Adrenal gland (tissue), 12 donors: Measurements from ENCODE around the gene FAM3B. TPM values are rescaled to one million over a fixed set of nuclear protein-coding genes. Genes with fewer than 3 reads are reported as not detected.

ENCODE experiments used
- DNase-seq, 7 donors: peaks; one replicate each; pipeline ENCODE4 v3.0.0-alpha.2; 2019 to 2020
- H3K27ac ChIP-seq, 5 donors: fragments of 200-600 bp; sonication (generic) in 4 of 5; 1 replicate in 3 of 5; 2 replicates in 2 of 5; pipeline versions ENCODE4 v1.5.1 to v1.8.0; 2016 to 2020; ENCODE audit warnings: mild to moderate bottlenecking in 1 of 5
- H3K27me3 ChIP-seq: fragments of 200-600 bp; 2 replicates; pipeline ENCODE4 v1.8.0; 2021
- H3K36me3 ChIP-seq, 2 donors: fragments of 200-600 bp; replicated peaks in 1 of 2; 1 replicate in 1 of 2; 2 replicates in 1 of 2; pipeline versions ENCODE4 v1.5.1 to v1.8.0; 2018 to 2022
- H3K4me1 ChIP-seq, 2 donors: fragments of 200-600 bp; replicated peaks in 1 of 2; 1 replicate in 1 of 2; 2 replicates in 1 of 2; pipeline versions ENCODE4 v1.5.1 to v1.8.0; 2018 to 2021
- H3K4me3 ChIP-seq, 4 donors: fragments of 200-600 bp; sonication (generic) in 3 of 4; one replicate each; pipeline ENCODE4 v1.5.1; 2016 to 2018
- H3K9me3 ChIP-seq, 3 donors: fragments of 200-600 bp; sonication (generic) in 1 of 3; replicated peaks in 1 of 3; 1 replicate in 2 of 3; 2 replicates in 1 of 3; pipeline versions ENCODE4 v1.5.1 to v1.8.0; 2016 to 2021
- CTCF ChIP-seq, 6 experiments: fragments of 450-650 bp in 4 of 6; fragments of 200-600 bp in 2 of 6; sonication (generic) in 1 of 6; IDR thresholded peaks; 1 replicate in 5 of 6; 2 replicates in 1 of 6; pipeline versions ENCODE4 v1.5.1 to v1.8.0; 2016 to 2021; ENCODE audit warnings: antibody characterized with exemption in 6 of 6, mild to moderate bottlenecking in 2 of 6, moderate library complexity in 1 of 6
- POLR2A ChIP-seq, 2 donors: fragments of 450-650 bp; IDR thresholded peaks; one replicate each; pipeline ENCODE4 v1.6.1; 2017; ENCODE audit warnings: antibody characterized with exemption in 2 of 2, mild to moderate bottlenecking in 2 of 2, moderate library complexity in 1 of 2
- WGBS, 4 donors: extraction: QIAGEN DNeasy Blood & Tissue Kit in 2 of 4; methylation state at CpG; one replicate each; pipeline versions ENCODE4 v1.1.5 to v1.1.7; 2013 to 2017; 5-methylcytosine and 5-hydroxymethylcytosine counted together
- intact Hi-C, 2 donors: fragments of 100-400 bp; cut with DNase I; formaldehyde crosslinking; loops; one replicate each; pipeline versions ENCODE4 v1.14.1 to v1.15.0; 2022 to 2023
- polyA plus RNA-seq, 3 donors: library from polyadenylated mRNA; stranded (reverse); fragments of 200-250 nt in 2 of 3; fragments of 350-450 nt in 1 of 3; fragmentation: Illumina TruSeq in 1 of 3; extraction: RNeasy Lipid Tissue Mini Kit (QIAGEN cat#74804) in 1 of 3; gene quantifications; one replicate each; pipeline ENCODE4 v1.2.3, GENCODE V29; 2013 to 2014
- total RNA-seq, 9 donors: library from RNA; depleted of rRNA in 4 of 9; stranded (reverse); fragments of >200 nt in 4 of 9; fragments of 120-200 nt in 1 of 9; fragmentation: NEBNext Ultra II Directional in 1 of 9; extraction: Animal tissue kit (Norgen Biotek cat#: 25700) in 1 of 9; gene quantifications; one replicate each; pipeline versions ENCODE4 v1.1.0 to v1.2.4, GENCODE V29; 2013 to 2023
- donor health status: healthy with polysubstance abuse.
- donor health status: Bipolar disorder and iron deficiency.
- donor health status: DM: yes; HTN: yes; CAD: no.
- donor health status: DM: no; HTN: no; CAD: no.
- donor health status: DM: no; HTN: no; CAD: no.
- donor health status: DM: yes; HTN: yes; CAD: no.

FAM3B gene
- total and polyA plus RNA-seq, 12 donors, result 0.07 to 0.38 (median 0.24) TPM; not detected in 8

- H3K4me1 ChIP-seq, result no peaks in the 10 kb centered on the region
- no peak for DNase-seq
- 65 to 73% (median 72%) methylated on average over 4 of the region's 4 CpGs for WGBS, 4 donors
- H3K27ac ChIP-seq, result no peak overlapping the region
- TF ChIP-seq POLR2A (IDR thresholded peaks at IDR 0.05), result no peak
- peaks cover 4% of the 10 kb centered on the region for H3K27me3 ChIP-seq
- intact Hi-C loops, result no loop called here
- no peaks in the 10 kb centered on the region for H3K36me3 ChIP-seq
- no peaks in the 10 kb centered on the region for H3K9me3 ChIP-seq
- no peak overlapping the region for H3K4me3 ChIP-seq
These were observed 38.8 kb upstream of the FAM3B start for GRCh38 chr21:41277846-41278245.

GRCh38 chr21:41280115-41280919 lies 36.3 kb upstream of the FAM3B start:
- Histone ChIP-seq H3K9me3 (no peaks in the 10 kb centered on the region), H3K36me3 (no peaks in the 10 kb centered on the region), H3K4me3 (no peak overlapping the region), H3K4me1 (no peaks in the 10 kb centered on the region), H3K27me3 (peaks cover 6% of the 10 kb centered on the region), H3K27ac (no peak overlapping the region)
- WGBS, 4 donors, result 42 to 69% (median 59%) methylated on average over 15 to 18 of the region's 18 CpGs
- intact Hi-C loops, result loop anchor here in 1 of 2 donors (5.0 kb wide), 1 partner anchor 187 kb away; no protein-coding TSS in a partner anchor
- no peak for DNase-seq
- TF ChIP-seq POLR2A (IDR thresholded peaks at IDR 0.05), result no peak
- TF ChIP-seq CTCF (IDR thresholded peaks at IDR 0.05), result no peak

GRCh38 chr21:41282412-41282811 lies 34.2 kb upstream of the FAM3B start:
- Histone ChIP-seq H3K36me3 (no peaks in the 10 kb centered on the region), H3K4me1 (no peaks in the 10 kb centered on the region), H3K4me3 (no peak overlapping the region), H3K27ac (no peak overlapping the region), H3K27me3 (peaks cover 6% of the 10 kb centered on the region), H3K9me3 (no peaks in the 10 kb centered on the region)
- TF ChIP-seq CTCF (IDR thresholded peaks at IDR 0.05) (no peak), POLR2A (IDR thresholded peaks at IDR 0.05) (no peak)
- intact Hi-C loops, result loop anchor here (2.0 to 5.0 kb wide), 2 partner anchors 178 to 185 kb away; no protein-coding TSS in a partner anchor
- WGBS, 4 donors, result 36 to 55% (median 43%) methylated on average over 3 of the region's 3 CpGs
- no peak for DNase-seq

GRCh38 chr21:41283211-41283818 lies 33.3 kb upstream of the FAM3B start:
- Histone ChIP-seq H3K4me3 (no peak overlapping the region), H3K27me3 (peaks cover 6% of the 10 kb centered on the region), H3K36me3 (no peaks in the 10 kb centered on the region), H3K9me3 (no peaks in the 10 kb centered on the region), H3K4me1 (no peaks in the 10 kb centered on the region), H3K27ac (no peak overlapping the region)
- WGBS, 4 donors, result 14 to 17% (median 15%) methylated on average over 8 of the region's 8 CpGs
- TF ChIP-seq POLR2A (IDR thresholded peaks at IDR 0.05) (no peak), CTCF (IDR thresholded peaks at IDR 0.05) (peak; percentile 38 to 86 (median 78))
- peak; percentile 41 to 79 (median 56) for DNase-seq
- intact Hi-C loops, result loop anchor here (2.0 to 5.0 kb wide), 2 partner anchors 177 to 184 kb away; no protein-coding TSS in a partner anchor
